ENCODE measurements around the gene ERFE.

DNA sequence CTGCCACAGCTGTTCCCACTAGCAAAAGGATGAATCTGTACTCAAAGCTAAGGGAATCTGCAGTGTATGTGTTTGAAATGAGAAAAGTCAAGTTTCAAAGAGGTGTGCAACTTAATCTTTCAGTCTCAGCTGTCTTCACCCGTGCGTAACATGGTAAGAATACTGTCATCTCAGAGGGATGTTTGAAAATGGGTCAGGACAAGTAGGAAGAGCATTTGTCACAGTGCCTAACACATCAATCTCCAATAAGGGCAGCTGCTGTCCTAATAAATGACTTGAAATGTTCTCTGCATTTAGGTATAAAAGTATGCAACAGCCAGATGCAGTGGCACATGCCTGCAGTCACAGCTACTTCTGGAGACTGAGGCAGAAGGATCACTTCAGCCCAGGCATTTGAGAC is 31.7 kb downstream of the ERFE start:
- TF ChIP-seq ZMYM2 (CRISPR knock-in tag; IDR thresholded peaks at IDR 0.05): no peak
- TF ChIP-seq, protein P1, sequence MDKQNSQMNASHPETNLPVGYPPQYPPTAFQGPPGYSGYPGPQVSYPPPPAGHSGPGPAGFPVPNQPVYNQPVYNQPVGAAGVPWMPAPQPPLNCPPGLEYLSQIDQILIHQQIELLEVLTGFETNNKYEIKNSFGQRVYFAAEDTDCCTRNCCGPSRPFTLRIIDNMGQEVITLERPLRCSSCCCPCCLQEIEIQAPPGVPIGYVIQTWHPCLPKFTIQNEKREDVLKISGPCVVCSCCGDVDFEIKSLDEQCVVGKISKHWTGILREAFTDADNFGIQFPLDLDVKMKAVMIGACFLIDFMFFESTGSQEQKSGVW (CRISPR knock-in tag; IDR thresholded peaks at IDR 0.05; ENCODE audit: borderline replicate concordance): no peak
- no peak for TF ChIP-seq ZNF367 (CRISPR knock-in tag; IDR thresholded peaks at IDR 0.05; ENCODE audit: borderline replicate concordance)

Data from HepG2 (cell line).